HCT116 (cell line): ENCODE measurements around the gene VSIG2. TPM values are rescaled to one million over a fixed set of nuclear protein-coding genes. Genes with fewer than 3 reads are reported as not detected.

Experiments used
- ATAC-seq: fragments of 200-7000 bp; cut with Tn5 transposase; 2 replicates; pipeline ENCODE4 v1.9.1; 2020; ENCODE audit warnings: mild to moderate bottlenecking, moderate library complexity
- BruUV-seq: library from RNA; stranded (reverse); fragments of 400-500 nt; replicated peaks from 2 replicates; lab custom pipeline; 2021; lab: Mats Ljungman, UMichigan
- CTCF ChIA-PET: fragments of 300-600 bp; sonication (Branson Sonifier 250); formaldehyde crosslinking; loops from one replicate; lab custom pipeline; 2021; ENCODE audit warnings: antibody characterized with exemption; lab: Charles Lee
- POLR2A ChIA-PET: fragments of 300-600, 350-600 bp; sonication (Branson Sonifier 250); formaldehyde crosslinking; loops from one replicate; lab custom pipeline; 2021; ENCODE audit warnings: antibody characterized with exemption; lab: Charles Lee
- RAD21 ChIA-PET, 2 experiments: fragments of 300-600 bp; sonication (Branson Sonifier 250); formaldehyde crosslinking; loops; one replicate each; lab custom pipeline; 2023; ENCODE audit warnings: low total read pairs in 2 of 2; ENCODE audit not compliant: uncharacterized antibody in 2 of 2, unreplicated experiment in 2 of 2, low non-redundant PET in 1 of 2; lab: Charles Lee
- DNase-seq: peaks from one replicate; pipeline ENCODE4 v3.0.0-alpha.2; 2010; ENCODE audit warnings: low read depth, low spot score
- H2AFZ ChIP-seq: fragments of 200-600 bp; shearing (Covaris generic), sonication (generic); 2 replicates; pipeline ENCODE4 v1.6.1; 2017; ENCODE audit warnings: low read depth, mixed run types, mixed read lengths, antibody characterized with exemption, low read length; ENCODE audit not compliant: poor library complexity, severe bottlenecking
- H3K27ac ChIP-seq: 2 replicates; pipeline ENCODE4 v1.5.1; 2012; ENCODE audit warnings: low read depth, low read length
- H3K27me3 ChIP-seq: fragments of 200-600 bp; sonication (generic); 2 replicates; pipeline ENCODE4 v1.6.1; 2016; ENCODE audit warnings: mixed run types, low read length, mixed read lengths; ENCODE audit not compliant: insufficient read depth
- H3K36me3 ChIP-seq, 2 experiments: fragments of 200-500 bp in 1 of 2; fragments of 200-600 bp in 1 of 2; sonication (Bioruptor generic) in 1 of 2; sonication (generic) in 1 of 2; 2 replicates each; pipeline versions ENCODE4 v1.5.1 to v1.6.1; 2014 to 2016; ENCODE audit warnings: low read length in 2 of 2, inconsistent platforms in 1 of 2, mixed read lengths in 1 of 2, mixed run types in 1 of 2; ENCODE audit not compliant: insufficient read depth in 2 of 2, control insufficient read depth in 1 of 2
- H3K4me1 ChIP-seq, 2 experiments: fragments of 200-600 bp in 1 of 2; sonication (generic) in 1 of 2; 2 replicates each; pipeline versions ENCODE4 v1.5.1 to v1.6.1; 2012 to 2017; ENCODE audit warnings: low read length in 2 of 2, inconsistent platforms in 1 of 2, mild to moderate bottlenecking in 1 of 2, mixed read lengths in 1 of 2, mixed run types in 1 of 2, moderate library complexity in 1 of 2; ENCODE audit not compliant: insufficient read depth in 2 of 2, control insufficient read depth in 1 of 2
- H3K4me2 ChIP-seq: fragments of 200-600 bp; sonication (generic); 2 replicates; pipeline ENCODE4 v1.6.1; 2017; ENCODE audit warnings: mixed run types, low read length, mixed read lengths
- H3K4me3 ChIP-seq, 2 experiments: fragments of 200-600 bp in 1 of 2; sonication (generic) in 1 of 2; replicated peaks in 1 of 2; 2 replicates each; pipeline ENCODE4 v1.5.1; 2011 to 2016; ENCODE audit warnings: low read length in 2 of 2, control low read depth in 1 of 2, low read depth in 1 of 2, mild to moderate bottlenecking in 1 of 2, mixed read lengths in 1 of 2, mixed run types in 1 of 2
- H3K79me2 ChIP-seq: fragments of 200-600 bp; sonication (generic); 2 replicates; pipeline ENCODE4 v1.6.1; 2017; ENCODE audit warnings: mild to moderate bottlenecking, mixed run types, low read length, moderate library complexity, mixed read lengths; ENCODE audit not compliant: insufficient read depth
- H3K9ac ChIP-seq: fragments of 200-600 bp; sonication (generic); 2 replicates; pipeline ENCODE4 v1.6.1; 2016; ENCODE audit warnings: low read length, mixed read lengths
- H3K9me2 ChIP-seq: fragments of 200-600 bp; sonication (generic), shearing (Covaris generic); 2 replicates; pipeline ENCODE4 v1.6.1; 2017; ENCODE audit warnings: mixed run types, mild to moderate bottlenecking, moderate library complexity; ENCODE audit not compliant: insufficient read depth
- H3K9me3 ChIP-seq, 2 experiments: fragments of 200-500 bp in 1 of 2; fragments of 200-600 bp in 1 of 2; sonication (Bioruptor generic) in 1 of 2; sonication (generic) in 1 of 2; 2 replicates each; pipeline ENCODE4 v1.6.1; 2014 to 2017; ENCODE audit warnings: low read length in 2 of 2, mixed read lengths in 2 of 2, inconsistent platforms in 1 of 2, low read depth in 1 of 2, mild to moderate bottlenecking in 1 of 2, mixed run types in 1 of 2, moderate library complexity in 1 of 2; ENCODE audit not compliant: control insufficient read depth in 1 of 2, insufficient read depth in 1 of 2
- H4K20me1 ChIP-seq: fragments of 200-600 bp; sonication (generic), shearing (Covaris generic); 2 replicates; pipeline ENCODE4 v1.6.1; 2017; ENCODE audit warnings: mixed run types, mild to moderate bottlenecking, moderate library complexity; ENCODE audit not compliant: insufficient read depth
- YY1 ChIP-seq: IDR thresholded peaks from 2 replicates; pipeline ENCODE4 v1.6.1; 2011; ENCODE audit warnings: low read length, low read depth, moderate library complexity, mild to moderate bottlenecking; ENCODE audit not compliant: insufficient replicate concordance; ENCODE audit errors: extremely low read depth
- ZNF274 ChIP-seq: fragments of 200-500 bp; sonication (Bioruptor generic); IDR thresholded peaks from 2 replicates; pipeline ENCODE4 v1.6.1; 2014; ENCODE audit warnings: mild to moderate bottlenecking, low read depth, low read length, inconsistent platforms
- intact Hi-C: fragments of 100-400 bp; cut with micrococcal nuclease; formaldehyde crosslinking; loops from 2 replicates; pipeline ENCODE4 v1.10.0; 2022
- total RNA-seq: library from RNA; stranded (reverse); gene quantifications from one replicate; pipeline ENCODE4 v1.2.1, GENCODE V29; 2021; ENCODE audit not compliant: unreplicated experiment
- TF ChIP-seq, protein P1 (sequence below): IDR thresholded peaks from 2 replicates; pipeline ENCODE4 v1.6.1; 2012; ENCODE audit warnings: low read depth
- TF ChIP-seq, protein P2 (sequence below), 3 experiments: fragments of 200-600 bp in 1 of 3; sonication (generic) in 1 of 3; IDR thresholded peaks in 2 of 3; conservative IDR thresholded peaks in 1 of 3; 2 replicates each; pipeline ENCODE4 v1.5.1; 2012 to 2017; ENCODE audit warnings: low read depth in 2 of 3, low read length in 2 of 3, antibody characterized with exemption in 1 of 3, borderline replicate concordance in 1 of 3, control low read depth in 1 of 3, mild to moderate bottlenecking in 1 of 3, mixed read lengths in 1 of 3, mixed run types in 1 of 3, moderate library complexity in 1 of 3; ENCODE audit not compliant: insufficient read depth in 1 of 3

VSIG2 gene
- total RNA-seq, 1 experiment from 2014 or later, result not detected

DNA sequence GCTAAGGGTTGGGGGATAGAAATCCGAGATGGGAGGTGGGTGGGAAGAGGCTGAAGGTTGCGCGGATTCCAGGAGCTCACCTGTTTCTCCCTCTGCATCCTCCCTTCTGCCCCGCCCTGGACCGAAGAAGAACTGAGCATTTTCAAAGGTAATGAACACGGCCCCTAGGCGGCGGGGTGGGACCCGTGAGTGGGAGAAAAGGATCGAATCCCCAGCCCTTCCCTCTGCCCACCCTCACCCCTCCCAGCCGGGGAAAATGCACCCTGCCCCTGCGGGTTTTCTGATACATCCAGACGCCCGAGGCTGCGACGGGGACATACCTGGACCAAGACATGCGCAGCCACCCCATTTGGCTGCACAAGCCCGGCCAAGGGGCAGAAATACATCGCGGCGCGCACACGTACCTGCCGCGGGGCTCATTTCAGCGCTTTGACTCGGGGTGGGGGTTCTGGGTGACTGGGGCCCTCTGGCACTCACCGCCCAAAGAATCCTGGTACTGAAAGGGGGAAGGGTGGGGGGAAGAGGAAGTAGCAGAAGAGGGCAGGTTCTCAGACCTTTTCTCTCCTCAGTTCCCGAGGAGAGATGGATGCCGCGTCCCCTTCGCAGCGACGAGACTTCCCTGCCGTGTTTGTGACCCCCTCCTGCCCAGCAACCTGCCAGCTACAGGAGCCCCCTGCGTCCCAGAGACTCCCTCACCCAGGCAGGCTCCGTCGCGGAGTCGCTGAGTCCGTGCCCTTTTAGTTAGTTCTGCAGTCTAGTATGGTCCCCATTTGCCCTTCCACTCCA lies 6.0 kb downstream of the VSIG2 start:
- CTCF ChIA-PET, result interaction anchor here (0.8 to 2.0 kb wide), 10 partner anchors 12 to 101 kb away, joined by 3 to 13 read pairs (median 4); partner anchors contain the start of genes ESAM, SIAE and SPA17
- DNase-seq, result no peak
- BruUV-seq, result TSS peak; percentile 69

More for the DNA sequence above, 6.0 kb downstream of the VSIG2 start:
- Histone ChIP-seq H2AFZ (peak overlapping the region; percentile 48), H3K9me3 (no peaks in the 10 kb centered on the region), H3K9ac (peak overlapping the region; percentile 56), H3K4me2 (peak overlapping the region; percentile 98), H3K27ac (peak overlapping the region; percentile 56), H3K4me3 (peak overlapping the region; percentile 56 to 63), H3K36me3 (no peaks in the 10 kb centered on the region), H4K20me1 (no peaks in the 10 kb centered on the region), H3K4me1 (peaks cover 10 to 37% of the 10 kb centered on the region in 2 experiments), H3K79me2 (0 out of 2 replicates have a peak, but pooled peaks cover 4% of the 10 kb centered on the region), H3K27me3 (no peaks in the 10 kb centered on the region), H3K9me2 (no peaks in the 10 kb centered on the region)
- ChIA-PET POLR2A (interaction anchor here (0.8 to 1.3 kb wide), 2 partner anchors 12 to 17 kb away, joined by 3 to 5 read pairs; no protein-coding TSS in a partner anchor), RAD21 (interaction anchor here (0.8 to 1.0 kb wide), 2 partner anchors 17 to 77 kb away, joined by 3 to 4 read pairs; partner anchors contain the start of gene ESAM (in 1 of the 2))
- intact Hi-C loops, result loop anchor here (2.0 kb wide), 1 partner anchor 17 kb away; the partner anchor contains the start of gene ESAM
- ATAC-seq, result peak; percentile 20; the same call in 1 of the 2 replicates
- TF ChIP-seq YY1, result no peak
- TF ChIP-seq ZNF274, result no peak
- TF ChIP-seq, protein P1, sequence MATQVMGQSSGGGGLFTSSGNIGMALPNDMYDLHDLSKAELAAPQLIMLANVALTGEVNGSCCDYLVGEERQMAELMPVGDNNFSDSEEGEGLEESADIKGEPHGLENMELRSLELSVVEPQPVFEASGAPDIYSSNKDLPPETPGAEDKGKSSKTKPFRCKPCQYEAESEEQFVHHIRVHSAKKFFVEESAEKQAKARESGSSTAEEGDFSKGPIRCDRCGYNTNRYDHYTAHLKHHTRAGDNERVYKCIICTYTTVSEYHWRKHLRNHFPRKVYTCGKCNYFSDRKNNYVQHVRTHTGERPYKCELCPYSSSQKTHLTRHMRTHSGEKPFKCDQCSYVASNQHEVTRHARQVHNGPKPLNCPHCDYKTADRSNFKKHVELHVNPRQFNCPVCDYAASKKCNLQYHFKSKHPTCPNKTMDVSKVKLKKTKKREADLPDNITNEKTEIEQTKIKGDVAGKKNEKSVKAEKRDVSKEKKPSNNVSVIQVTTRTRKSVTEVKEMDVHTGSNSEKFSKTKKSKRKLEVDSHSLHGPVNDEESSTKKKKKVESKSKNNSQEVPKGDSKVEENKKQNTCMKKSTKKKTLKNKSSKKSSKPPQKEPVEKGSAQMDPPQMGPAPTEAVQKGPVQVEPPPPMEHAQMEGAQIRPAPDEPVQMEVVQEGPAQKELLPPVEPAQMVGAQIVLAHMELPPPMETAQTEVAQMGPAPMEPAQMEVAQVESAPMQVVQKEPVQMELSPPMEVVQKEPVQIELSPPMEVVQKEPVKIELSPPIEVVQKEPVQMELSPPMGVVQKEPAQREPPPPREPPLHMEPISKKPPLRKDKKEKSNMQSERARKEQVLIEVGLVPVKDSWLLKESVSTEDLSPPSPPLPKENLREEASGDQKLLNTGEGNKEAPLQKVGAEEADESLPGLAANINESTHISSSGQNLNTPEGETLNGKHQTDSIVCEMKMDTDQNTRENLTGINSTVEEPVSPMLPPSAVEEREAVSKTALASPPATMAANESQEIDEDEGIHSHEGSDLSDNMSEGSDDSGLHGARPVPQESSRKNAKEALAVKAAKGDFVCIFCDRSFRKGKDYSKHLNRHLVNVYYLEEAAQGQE, result no peak
- TF ChIP-seq, protein P2, sequence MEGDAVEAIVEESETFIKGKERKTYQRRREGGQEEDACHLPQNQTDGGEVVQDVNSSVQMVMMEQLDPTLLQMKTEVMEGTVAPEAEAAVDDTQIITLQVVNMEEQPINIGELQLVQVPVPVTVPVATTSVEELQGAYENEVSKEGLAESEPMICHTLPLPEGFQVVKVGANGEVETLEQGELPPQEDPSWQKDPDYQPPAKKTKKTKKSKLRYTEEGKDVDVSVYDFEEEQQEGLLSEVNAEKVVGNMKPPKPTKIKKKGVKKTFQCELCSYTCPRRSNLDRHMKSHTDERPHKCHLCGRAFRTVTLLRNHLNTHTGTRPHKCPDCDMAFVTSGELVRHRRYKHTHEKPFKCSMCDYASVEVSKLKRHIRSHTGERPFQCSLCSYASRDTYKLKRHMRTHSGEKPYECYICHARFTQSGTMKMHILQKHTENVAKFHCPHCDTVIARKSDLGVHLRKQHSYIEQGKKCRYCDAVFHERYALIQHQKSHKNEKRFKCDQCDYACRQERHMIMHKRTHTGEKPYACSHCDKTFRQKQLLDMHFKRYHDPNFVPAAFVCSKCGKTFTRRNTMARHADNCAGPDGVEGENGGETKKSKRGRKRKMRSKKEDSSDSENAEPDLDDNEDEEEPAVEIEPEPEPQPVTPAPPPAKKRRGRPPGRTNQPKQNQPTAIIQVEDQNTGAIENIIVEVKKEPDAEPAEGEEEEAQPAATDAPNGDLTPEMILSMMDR (IDR thresholded peaks at IDR 0.05 in 2 of 3, conservative IDR thresholded peaks at IDR 0.05 in 1 of 3; ENCODE audit: borderline replicate concordance in 1 of 3, insufficient read depth in 1 of 3, low read depth in 2 of 3, low read length in 2 of 3), result peak; percentile 10 to 32 (median 26); a peak in 3 of 6 replicates
